Mesendoderm (in vitro differentiated cells): ENCODE data around the gene CGB7.
"Not testable (repeated sequence)": the region's sequence is repeated elsewhere in the genome, so short reads cannot be mapped to it uniquely, and the experiment has no call there.

Experiments
- DNase-seq: peaks from one replicate; pipeline ENCODE4 v3.0.0; 2013
- H2AK5ac ChIP-seq: 2 replicates; pipeline ENCODE4 v1.6.1; 2013; ENCODE audit warnings: low read length, inconsistent platforms
- H2BK120ac ChIP-seq: 2 replicates; pipeline ENCODE4 v1.6.1; 2013; ENCODE audit warnings: low read depth, mild to moderate bottlenecking, low read length, moderate library complexity, mixed read lengths
- H2BK15ac ChIP-seq: replicated peaks from 2 replicates; pipeline ENCODE4 v1.6.1; 2013; ENCODE audit warnings: low read depth, mild to moderate bottlenecking, moderate library complexity
- H2BK5ac ChIP-seq: 2 replicates; pipeline ENCODE4 v1.6.1; 2013; ENCODE audit warnings: low read length, inconsistent platforms
- H3K18ac ChIP-seq: 2 replicates; pipeline ENCODE4 v1.6.1; 2013; ENCODE audit warnings: mild to moderate bottlenecking, low read length, mixed read lengths
- H3K23ac ChIP-seq: one replicate; pipeline ENCODE4 v1.6.1; 2013; ENCODE audit warnings: low read length
- H3K27ac ChIP-seq: 2 replicates; pipeline ENCODE4 v1.5.1; 2013; ENCODE audit warnings: low read depth, mild to moderate bottlenecking, inconsistent platforms, low read length, moderate library complexity
- H3K27me3 ChIP-seq: 2 replicates; pipeline ENCODE4 v1.6.1; 2013; ENCODE audit warnings: low read length, control low read depth, mild to moderate bottlenecking, inconsistent platforms; ENCODE audit not compliant: insufficient read depth, poor library complexity
- H3K36me3 ChIP-seq: 2 replicates; pipeline ENCODE4 v1.6.1; 2013; ENCODE audit warnings: low read length, inconsistent platforms; ENCODE audit not compliant: control insufficient read depth, insufficient read depth
- H3K4ac ChIP-seq: one replicate; pipeline ENCODE4 v1.6.1; 2013; ENCODE audit warnings: low read depth, mild to moderate bottlenecking, low read length, moderate library complexity
- H3K4me1 ChIP-seq: 2 replicates; pipeline ENCODE4 v1.6.1; 2013; ENCODE audit warnings: low read depth, low read length, inconsistent platforms; ENCODE audit not compliant: control insufficient read depth
- H3K4me2 ChIP-seq: 2 replicates; pipeline ENCODE4 v1.6.1; 2013; ENCODE audit warnings: low read length
- H3K4me3 ChIP-seq: 2 replicates; pipeline ENCODE4 v1.5.1; 2013; ENCODE audit warnings: mild to moderate bottlenecking, low read length
- H3K56ac ChIP-seq: one replicate; pipeline ENCODE4 v1.6.1; 2013; ENCODE audit warnings: low read length
- H3K79me1 ChIP-seq: 2 replicates; pipeline ENCODE4 v1.6.1; 2013; ENCODE audit warnings: low read length, inconsistent platforms
- H3K79me2 ChIP-seq: 2 replicates; pipeline ENCODE4 v1.6.1; 2013; ENCODE audit warnings: mild to moderate bottlenecking, low read length; ENCODE audit not compliant: control insufficient read depth, insufficient read depth
- H3K9ac ChIP-seq: 2 replicates; pipeline ENCODE4 v1.6.1; 2013; ENCODE audit warnings: low read length, inconsistent platforms
- H4K5ac ChIP-seq: one replicate; pipeline ENCODE4 v1.6.1; 2013; ENCODE audit warnings: low read length
- H4K8ac ChIP-seq: one replicate; pipeline ENCODE4 v1.6.1; 2013; ENCODE audit warnings: low read depth, mild to moderate bottlenecking, control low read depth, low read length, moderate library complexity
- WGBS: extraction: QIAGEN DNeasy Blood & Tissue Kit; methylation state at CpG from one replicate; pipeline ENCODE4 v1.1.7; 2013; ENCODE audit warnings: low lambda C conversion rate, missing lambda C conversion rate; ENCODE audit not compliant: insufficient coverage; ENCODE audit errors: extremely low coverage; 5-methylcytosine and 5-hydroxymethylcytosine counted together

CGB7 gene

DNA sequence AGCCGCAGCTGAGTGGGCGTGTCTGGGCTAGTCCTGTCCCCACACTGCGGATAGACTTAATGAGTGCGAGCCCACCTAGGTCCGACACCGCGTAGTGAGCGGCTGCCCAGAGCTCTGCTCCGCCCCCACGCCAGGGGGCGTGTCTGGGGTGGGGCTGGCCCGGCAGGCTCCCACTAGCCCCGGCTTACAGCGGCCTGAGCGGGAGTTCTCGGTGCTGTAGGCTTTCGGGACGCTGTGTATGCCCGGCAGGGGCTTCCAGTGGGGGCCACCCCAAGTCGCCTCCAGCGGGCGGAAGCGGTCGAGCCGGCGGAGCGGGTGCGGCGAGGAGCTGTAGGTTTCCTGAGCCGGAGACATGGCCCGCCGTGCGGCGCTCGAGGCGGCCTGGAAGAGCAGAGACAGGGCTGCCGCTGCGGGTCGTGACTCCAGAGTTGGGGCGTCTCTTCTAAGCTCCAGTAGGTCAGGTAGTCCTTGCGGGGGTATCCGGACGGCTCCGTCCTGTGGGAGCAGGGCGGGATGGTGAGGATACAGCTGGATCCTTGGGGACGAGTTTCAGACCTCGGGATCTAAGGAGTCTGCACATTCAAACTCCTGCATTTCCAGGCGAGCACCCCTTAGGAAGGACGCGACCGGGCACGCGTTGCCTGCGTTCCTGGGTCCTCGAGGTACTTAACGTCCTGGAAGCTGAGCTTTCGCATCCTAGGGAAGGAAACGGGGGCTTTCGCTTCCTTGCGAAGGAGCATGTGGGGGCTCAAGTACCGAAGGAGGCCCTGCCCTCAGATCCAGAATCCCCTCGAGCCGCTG, 1.2 kb downstream of the CGB7 start:
- peaks cover 2% of the 10 kb centered on the region for H3K27me3 ChIP-seq
- no CpG with 5 or more reads among the region's 63 CpGs for WGBS
- peak; percentile 66 for DNase-seq

GRCh38 chr19:49050376-49051033, 7.0 kb downstream of the CGB7 start:
- not testable (repeated sequence) for H3K23ac ChIP-seq, H3K4me3 ChIP-seq, H3K4me1 ChIP-seq, H3K9ac ChIP-seq, H3K4me2 ChIP-seq, H3K18ac ChIP-seq, H2BK5ac ChIP-seq, H2AK5ac ChIP-seq, H2BK120ac ChIP-seq, H3K79me2 ChIP-seq, H4K5ac ChIP-seq, H3K56ac ChIP-seq, H3K36me3 ChIP-seq, H2BK15ac ChIP-seq, H4K8ac ChIP-seq, H3K27me3 ChIP-seq, H3K4ac ChIP-seq, H3K79me1 ChIP-seq, H3K27ac ChIP-seq
- WGBS = no CpG with 5 or more reads among the region's 24 CpGs
- peak; percentile 51 for DNase-seq

More for the DNA sequence above, 1.2 kb downstream of the CGB7 start:
- no peak overlapping the region for H2AK5ac ChIP-seq
- H3K4me1 ChIP-seq = no peaks in the 10 kb centered on the region
- no peak overlapping the region for H3K23ac ChIP-seq
- no peaks in the 10 kb centered on the region for H3K79me1 ChIP-seq
- no peaks in the 10 kb centered on the region for H3K79me2 ChIP-seq
- no peak overlapping the region for H4K5ac ChIP-seq
- peak overlapping the region; percentile 65 for H3K9ac ChIP-seq
- no peak overlapping the region for H3K4me3 ChIP-seq
- H3K27ac ChIP-seq = no peak overlapping the region
- H3K4me2 ChIP-seq = peak overlapping the region; percentile 84
- no peaks in the 10 kb centered on the region for H3K36me3 ChIP-seq
- no peak overlapping the region for H2BK120ac ChIP-seq
- H2BK15ac ChIP-seq = no peak overlapping the region
- no peak overlapping the region for H3K4ac ChIP-seq
- H2BK5ac ChIP-seq = no peak overlapping the region
- no peak overlapping the region for H4K8ac ChIP-seq
- no peak overlapping the region for H3K18ac ChIP-seq
- H3K56ac ChIP-seq = peak overlapping the region; percentile 84

DNA sequence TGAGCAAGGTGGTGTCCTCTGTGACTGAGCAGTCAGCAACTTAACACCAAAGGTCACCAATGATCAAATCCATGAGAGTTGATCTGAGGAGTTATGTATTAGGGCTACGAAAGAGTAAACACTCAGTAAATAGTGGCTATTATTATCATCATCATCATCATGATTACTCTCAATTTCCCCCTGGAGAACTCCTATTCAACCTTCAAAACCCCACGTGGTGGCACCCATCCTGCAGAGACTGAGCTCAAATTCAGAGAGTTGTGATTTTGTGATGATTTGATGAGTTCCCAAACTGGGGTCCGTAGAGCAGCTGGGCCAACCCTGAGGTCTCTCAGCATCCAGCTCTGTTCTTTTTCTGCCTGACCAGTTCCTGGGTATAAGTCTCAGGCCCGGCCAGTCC, 7.7 kb downstream of the CGB7 start:
- not testable (repeated sequence) for H3K23ac ChIP-seq, H3K4me2 ChIP-seq, H3K36me3 ChIP-seq, H3K56ac ChIP-seq, DNase-seq, H3K4me3 ChIP-seq, H2BK120ac ChIP-seq, H3K79me2 ChIP-seq, H3K9ac ChIP-seq, H3K18ac ChIP-seq, H2AK5ac ChIP-seq, H2BK15ac ChIP-seq, H3K79me1 ChIP-seq, H3K27ac ChIP-seq, H2BK5ac ChIP-seq, H3K4ac ChIP-seq, H3K4me1 ChIP-seq, H4K8ac ChIP-seq, H3K27me3 ChIP-seq, H4K5ac ChIP-seq
- WGBS = no CpG with 5 or more reads among the region's 4 CpGs

- H3K4me1 ChIP-seq, H3K27ac ChIP-seq, H3K56ac ChIP-seq, H3K4me3 ChIP-seq, H3K9ac ChIP-seq, H4K8ac ChIP-seq, H3K36me3 ChIP-seq, H4K5ac ChIP-seq, H3K4ac ChIP-seq, H3K4me2 ChIP-seq, H3K27me3 ChIP-seq, H3K79me1 ChIP-seq, DNase-seq, H3K18ac ChIP-seq, H3K23ac ChIP-seq, H2BK5ac ChIP-seq, H3K79me2 ChIP-seq, H2BK120ac ChIP-seq, H2AK5ac ChIP-seq, H2BK15ac ChIP-seq: not testable (repeated sequence)
- no CpG with 5 or more reads among the region's 12 CpGs for WGBS
These were observed 8.5 kb downstream of the CGB7 start, which contains the start of gene CGB8 for GRCh38 chr19:49049011-49049410. Gene CGB8, minus strand, starts transcription at chr19:49049111. Its CDS starts 372 bp downstream, at chr19:49048739.

- not testable (repeated sequence) for H3K4me1 ChIP-seq, H3K27ac ChIP-seq, H3K79me2 ChIP-seq, H2AK5ac ChIP-seq, H3K27me3 ChIP-seq, H3K4ac ChIP-seq, H3K36me3 ChIP-seq, H3K23ac ChIP-seq, H3K56ac ChIP-seq, H3K4me2 ChIP-seq, H4K8ac ChIP-seq, H3K79me1 ChIP-seq, H3K4me3 ChIP-seq, H2BK15ac ChIP-seq, H3K18ac ChIP-seq, H2BK5ac ChIP-seq, H2BK120ac ChIP-seq, DNase-seq, H4K5ac ChIP-seq, H3K9ac ChIP-seq
- no CpG with 5 or more reads among the region's 15 CpGs for WGBS
These were observed 14.0 kb downstream of the CGB7 start, which contains the start of gene CGB5 for GRCh38 chr19:49043548-49043947. Gene CGB5, plus strand, starts transcription at chr19:49043848. Its CDS starts 362 bp downstream, at chr19:49044210.
